HepG2 (cell line): ENCODE results near the gene CARMIL1.

Source experiments
- CENPX ChIP-seq: sonication (generic); formaldehyde crosslinking; IDR thresholded peaks from 2 replicates; pipeline ENCODE4 v1.9.0; 2021; ENCODE audit warnings: mild to moderate bottlenecking, missing genetic modification reagents, moderate library complexity
- GPBP1L1 ChIP-seq: sonication (generic); formaldehyde crosslinking; IDR thresholded peaks from 2 replicates; pipeline ENCODE4 v1.5.0; 2020; ENCODE audit warnings: mild to moderate bottlenecking, missing genetic modification reagents
- PLRG1 ChIP-seq: fragments of 450-650 bp; conservative IDR thresholded peaks from 2 replicates; pipeline ENCODE4 v1.6.1; 2016
- SP1 ChIP-seq, 2 experiments: fragments of 450-650 bp in 1 of 2; sonication (generic) in 1 of 2; formaldehyde crosslinking in 1 of 2; IDR thresholded peaks; 2 replicates each; pipeline versions ENCODE4 v1.4.0 to v1.6.1; 2016 to 2020; ENCODE audit warnings: missing genetic modification reagents in 1 of 2
- ZNF17 ChIP-seq: sonication (generic); formaldehyde crosslinking; IDR thresholded peaks from 2 replicates; pipeline ENCODE4 v1.5.0; 2020; ENCODE audit warnings: mild to moderate bottlenecking, missing genetic modification reagents
- ZNF232 ChIP-seq: sonication (generic); formaldehyde crosslinking; IDR thresholded peaks from 2 replicates; pipeline ENCODE4 v1.4.0; 2020; ENCODE audit warnings: missing genetic modification reagents, borderline replicate concordance

DNA sequence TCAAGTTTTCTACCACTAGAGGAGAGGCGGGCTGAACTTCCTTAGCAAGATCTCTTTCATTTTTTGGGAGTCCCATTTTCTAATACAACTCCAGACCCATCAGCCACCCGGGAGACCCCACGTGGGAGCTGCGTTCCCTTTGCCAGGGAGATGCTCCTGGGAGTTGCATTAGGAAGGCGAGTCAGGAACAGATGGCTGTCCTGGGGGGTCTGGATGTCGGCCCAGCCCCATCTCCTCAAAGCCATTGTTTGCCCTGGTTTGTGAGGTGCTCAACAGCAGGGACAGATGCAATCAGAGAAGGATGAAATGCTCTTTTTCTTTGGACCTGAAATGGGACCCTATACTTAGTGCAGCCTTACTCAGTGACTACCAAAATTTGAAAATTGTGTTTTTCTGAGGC is 39.4 kb downstream of the CARMIL1 start:
- no peak for TF ChIP-seq SP1 (IDR thresholded peaks at IDR 0.05)
- no peak for TF ChIP-seq SP1 (CRISPR knock-in tag; IDR thresholded peaks at IDR 0.05)
- no peak for TF ChIP-seq ZNF232
- TF ChIP-seq GPBP1L1 (CRISPR knock-in tag) = no peak
- no peak for TF ChIP-seq CENPX (CRISPR knock-in tag)
- no peak for TF ChIP-seq PLRG1
- TF ChIP-seq ZNF17 (CRISPR knock-in tag) = no peak
